A375 (cell line): ENCODE data around the gene TRIL. TPM values are rescaled to one million over a fixed set of nuclear protein-coding genes. Genes with fewer than 3 reads are reported as not detected.

ENCODE experiments used
- total RNA-seq: library from RNA; depleted of rRNA; stranded (reverse); fragments of >200 nt; shearing (Covaris generic); gene quantifications from 2 replicates; pipeline ENCODE4 v1.2.3, GENCODE V29; 2014; rRNA removed

TRIL gene, protein sequence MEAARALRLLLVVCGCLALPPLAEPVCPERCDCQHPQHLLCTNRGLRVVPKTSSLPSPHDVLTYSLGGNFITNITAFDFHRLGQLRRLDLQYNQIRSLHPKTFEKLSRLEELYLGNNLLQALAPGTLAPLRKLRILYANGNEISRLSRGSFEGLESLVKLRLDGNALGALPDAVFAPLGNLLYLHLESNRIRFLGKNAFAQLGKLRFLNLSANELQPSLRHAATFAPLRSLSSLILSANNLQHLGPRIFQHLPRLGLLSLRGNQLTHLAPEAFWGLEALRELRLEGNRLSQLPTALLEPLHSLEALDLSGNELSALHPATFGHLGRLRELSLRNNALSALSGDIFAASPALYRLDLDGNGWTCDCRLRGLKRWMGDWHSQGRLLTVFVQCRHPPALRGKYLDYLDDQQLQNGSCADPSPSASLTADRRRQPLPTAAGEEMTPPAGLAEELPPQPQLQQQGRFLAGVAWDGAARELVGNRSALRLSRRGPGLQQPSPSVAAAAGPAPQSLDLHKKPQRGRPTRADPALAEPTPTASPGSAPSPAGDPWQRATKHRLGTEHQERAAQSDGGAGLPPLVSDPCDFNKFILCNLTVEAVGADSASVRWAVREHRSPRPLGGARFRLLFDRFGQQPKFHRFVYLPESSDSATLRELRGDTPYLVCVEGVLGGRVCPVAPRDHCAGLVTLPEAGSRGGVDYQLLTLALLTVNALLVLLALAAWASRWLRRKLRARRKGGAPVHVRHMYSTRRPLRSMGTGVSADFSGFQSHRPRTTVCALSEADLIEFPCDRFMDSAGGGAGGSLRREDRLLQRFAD
- total RNA-seq, result 0.37 and 0.49 TPM in 2 replicates

DNA sequence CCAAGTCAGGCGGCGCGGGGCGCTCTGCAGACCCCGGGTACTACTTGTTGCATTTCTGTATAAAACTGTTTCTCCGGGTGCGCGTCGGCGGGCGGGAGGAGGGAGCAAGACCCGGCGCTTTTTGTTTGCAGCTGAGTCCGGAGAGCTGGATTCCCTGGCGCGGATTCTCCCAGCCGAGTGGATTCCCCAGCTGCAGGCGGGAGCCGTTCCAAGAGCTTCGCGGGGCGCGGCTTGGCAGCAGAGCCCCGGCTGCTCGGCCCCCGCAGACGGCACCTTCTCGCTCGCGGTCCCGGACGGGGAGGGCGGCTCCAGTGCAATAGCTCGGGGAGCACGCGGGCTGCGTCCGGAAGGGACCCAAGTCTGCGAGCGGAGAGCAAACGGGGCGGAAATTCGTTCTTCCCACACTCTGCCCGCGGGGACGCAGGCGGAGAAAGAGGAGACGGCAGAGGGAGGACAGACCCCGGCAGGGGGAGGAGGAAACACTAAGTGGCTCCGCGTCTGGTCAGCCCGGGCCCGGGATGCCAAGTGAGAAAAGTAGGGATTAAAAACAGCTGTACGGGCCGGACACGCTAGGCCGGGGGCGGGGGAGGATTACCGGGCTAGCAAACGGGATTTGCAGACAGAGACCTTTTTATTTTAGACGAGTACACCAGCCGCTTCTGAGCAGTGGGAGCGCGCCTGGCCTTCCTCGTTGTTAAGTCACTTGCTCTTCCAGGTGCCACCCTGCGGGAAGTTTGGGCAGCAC, at the start of gene TRIL:
Gene TRIL (minus strand): TSS at position 96 of the 745 bp plus-strand sequence. CDS start 284 bp downstream, outside the sequence.

Other genes with a start within 250 kb of the TRIL start
- 12.3 and 13.3 TPM in 2 replicates for gene CPVL, start 188.2 kb upstream of the TRIL start, total RNA-seq
- gene CHN2, start 236.4 kb upstream of the TRIL start, total RNA-seq, result 0.79 and 5.9 TPM in 2 replicates